Endodermal cell (in vitro differentiated cells): ENCODE measurements around the gene ARHGAP44. TPM values are rescaled to one million over a fixed set of nuclear protein-coding genes. Genes with fewer than 3 reads are reported as not detected.

Experiments
- DNase-seq: peaks from one replicate; pipeline ENCODE4 v3.0.0-alpha.2; 2017
- H3K27ac ChIP-seq: 2 replicates; pipeline ENCODE4 v1.5.1; 2013; ENCODE audit warnings: mild to moderate bottlenecking, low read depth, low read length, moderate library complexity
- H3K27me3 ChIP-seq: 2 replicates; pipeline ENCODE4 v1.6.1; 2013; ENCODE audit warnings: mild to moderate bottlenecking, low read length, moderate library complexity; ENCODE audit not compliant: insufficient read depth, control insufficient read depth, poor library complexity, severe bottlenecking
- H3K36me3 ChIP-seq: 2 replicates; pipeline ENCODE4 v1.7.0; 2013; ENCODE audit warnings: mild to moderate bottlenecking, low read length, moderate library complexity; ENCODE audit not compliant: control insufficient read depth, insufficient read depth
- H3K4me1 ChIP-seq: one replicate; pipeline ENCODE4 v1.7.0; 2013; ENCODE audit warnings: low read length; ENCODE audit not compliant: control insufficient read depth, insufficient read depth
- H3K4me3 ChIP-seq: 2 replicates; pipeline ENCODE4 v1.5.1; 2013; ENCODE audit warnings: mild to moderate bottlenecking, low read length, moderate library complexity
- H3K9ac ChIP-seq: 2 replicates; pipeline ENCODE4 v1.6.1; 2013; ENCODE audit warnings: mild to moderate bottlenecking, low read length, moderate library complexity; ENCODE audit not compliant: poor library complexity, severe bottlenecking; ENCODE audit errors: extremely low read depth
- H3K9me3 ChIP-seq: 2 replicates; pipeline ENCODE4 v1.6.1; 2013; ENCODE audit warnings: mild to moderate bottlenecking, low read length, moderate library complexity; ENCODE audit not compliant: control insufficient read depth
- H3K27ac Mint-ChIP-seq: 2 replicates; pipeline ENCODE4 v1.8.0; 2020; ENCODE audit warnings: mixed read lengths
- H3K27me3 Mint-ChIP-seq: 2 replicates; pipeline ENCODE4 v1.8.0; 2021; ENCODE audit warnings: mild to moderate bottlenecking, mixed read lengths; ENCODE audit not compliant: insufficient read depth
- H3K36me3 Mint-ChIP-seq: 2 replicates; pipeline ENCODE4 v1.8.0; 2020; ENCODE audit warnings: low read depth, mixed read lengths
- H3K4me1 Mint-ChIP-seq: 2 replicates; pipeline ENCODE4 v1.8.0; 2020; ENCODE audit warnings: mixed read lengths
- H3K4me3 Mint-ChIP-seq: 2 replicates; pipeline ENCODE4 v1.8.0; 2020; ENCODE audit warnings: mild to moderate bottlenecking, moderate library complexity, mixed read lengths
- H3K9me3 Mint-ChIP-seq: 2 replicates; pipeline ENCODE4 v1.8.0; 2020; ENCODE audit warnings: mild to moderate bottlenecking, mixed read lengths
- whole genome bisulfite sequencing, 2 experiments: methylation state at CpG; one replicate each; pipeline versions ENCODE4 v1.1.5 to v1.1.7; 2013; ENCODE audit warnings: missing lambda C conversion rate in 2 of 2, mixed read lengths in 1 of 2; ENCODE audit not compliant: insufficient coverage in 1 of 2, insufficient read length in 1 of 2; 5-methylcytosine and 5-hydroxymethylcytosine counted together
- total RNA-seq, 2 donors: library from RNA; stranded (reverse); fragmentation: NEBNext Ultra II Directional in 1 of 2; extraction: Animal tissue kit (Norgen Biotek cat#: 25700) in 1 of 2; gene quantifications; 2 replicates in 1 of 2; 3 replicates in 1 of 2; pipeline ENCODE4 v1.2.1, GENCODE V29; 2021
- TF ChIP-seq, protein P1 (sequence below): fragments of 200-600 bp; sonication (generic); conservative IDR thresholded peaks from 2 replicates; pipeline ENCODE4 v1.5.0; 2021; ENCODE audit warnings: antibody characterized with exemption, mild to moderate bottlenecking

ARHGAP44 gene
- total RNA-seq, 2 donors from 2014 or later = 14.2 to 21.9 TPM

DNA sequence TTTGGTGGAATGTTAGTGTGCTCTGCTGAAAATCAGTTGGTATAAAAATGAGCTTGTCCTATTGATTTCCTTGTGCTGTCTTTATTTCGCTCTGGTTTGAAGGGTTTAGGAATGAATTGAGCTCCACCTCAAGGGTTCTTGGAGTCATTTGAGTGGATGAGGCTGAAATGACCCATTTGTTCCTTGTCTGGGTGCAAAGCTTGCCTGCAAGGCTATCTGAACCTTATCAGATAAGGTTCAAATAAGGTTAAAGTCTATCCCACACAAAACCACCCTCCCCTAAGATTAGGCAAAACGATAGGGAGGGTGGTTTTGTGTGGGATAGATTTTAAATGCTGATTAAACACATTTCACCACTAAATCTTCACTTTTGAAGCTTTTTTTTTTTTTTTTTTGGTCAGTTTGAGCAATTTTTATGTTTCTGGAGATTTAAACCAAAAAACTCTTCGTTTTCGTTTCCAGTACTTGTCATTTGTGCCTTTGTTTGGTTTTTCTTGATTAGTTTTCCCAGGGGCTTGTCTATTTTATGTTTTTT lies 62.7 kb downstream of the ARHGAP44 start:
- TF ChIP-seq, protein P1, sequence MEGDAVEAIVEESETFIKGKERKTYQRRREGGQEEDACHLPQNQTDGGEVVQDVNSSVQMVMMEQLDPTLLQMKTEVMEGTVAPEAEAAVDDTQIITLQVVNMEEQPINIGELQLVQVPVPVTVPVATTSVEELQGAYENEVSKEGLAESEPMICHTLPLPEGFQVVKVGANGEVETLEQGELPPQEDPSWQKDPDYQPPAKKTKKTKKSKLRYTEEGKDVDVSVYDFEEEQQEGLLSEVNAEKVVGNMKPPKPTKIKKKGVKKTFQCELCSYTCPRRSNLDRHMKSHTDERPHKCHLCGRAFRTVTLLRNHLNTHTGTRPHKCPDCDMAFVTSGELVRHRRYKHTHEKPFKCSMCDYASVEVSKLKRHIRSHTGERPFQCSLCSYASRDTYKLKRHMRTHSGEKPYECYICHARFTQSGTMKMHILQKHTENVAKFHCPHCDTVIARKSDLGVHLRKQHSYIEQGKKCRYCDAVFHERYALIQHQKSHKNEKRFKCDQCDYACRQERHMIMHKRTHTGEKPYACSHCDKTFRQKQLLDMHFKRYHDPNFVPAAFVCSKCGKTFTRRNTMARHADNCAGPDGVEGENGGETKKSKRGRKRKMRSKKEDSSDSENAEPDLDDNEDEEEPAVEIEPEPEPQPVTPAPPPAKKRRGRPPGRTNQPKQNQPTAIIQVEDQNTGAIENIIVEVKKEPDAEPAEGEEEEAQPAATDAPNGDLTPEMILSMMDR = no peak
- Histone ChIP-seq H3K36me3 (no peaks in the 10 kb centered on the region), H3K9ac (no peak overlapping the region), H3K4me1 (no peaks in the 10 kb centered on the region), H3K9me3 (peaks cover 3% of the 10 kb centered on the region), H3K4me3 (no peak overlapping the region), H3K27ac (no peak overlapping the region), H3K27me3 (peaks cover 16% of the 10 kb centered on the region)
- peaks cover 14% of the 10 kb centered on the region for H3K4me1 Mint-ChIP-seq
- H3K4me3 Mint-ChIP-seq = no peak overlapping the region
- peaks cover 36% of the 10 kb centered on the region for H3K27me3 Mint-ChIP-seq
- no peaks in the 10 kb centered on the region for H3K9me3 Mint-ChIP-seq
- H3K27ac Mint-ChIP-seq = no peak overlapping the region
- 97 to 100% methylated on average over 1 to 3 of the region's 4 CpGs for WGBS, 2 experiments
- peaks cover 2% of the 10 kb centered on the region for H3K36me3 Mint-ChIP-seq
- DNase-seq = no peak

- peak; percentile 68 for DNase-seq
- no peak overlapping the region for H3K4me3 Mint-ChIP-seq
- H3K4me1 ChIP-seq = no peaks in the 10 kb centered on the region
- TF ChIP-seq, protein P1 = peak; percentile 70
- peaks cover 7% of the 10 kb centered on the region for H3K9me3 ChIP-seq
- H3K4me3 ChIP-seq = no peak overlapping the region
- WGBS, 2 experiments = 67 to 93% methylated on average over 1 to 2 of the region's 2 CpGs
- H3K27ac ChIP-seq = no peak overlapping the region
- peaks cover 16% of the 10 kb centered on the region for H3K27me3 ChIP-seq
- no peaks in the 10 kb centered on the region for H3K36me3 ChIP-seq
- H3K27ac Mint-ChIP-seq = no peak overlapping the region
- peaks cover 14% of the 10 kb centered on the region for H3K4me1 Mint-ChIP-seq
- peaks cover 1% of the 10 kb centered on the region for H3K9me3 Mint-ChIP-seq
- peaks cover 34% of the 10 kb centered on the region for H3K27me3 Mint-ChIP-seq
- H3K36me3 Mint-ChIP-seq = peaks cover 2% of the 10 kb centered on the region
- H3K9ac ChIP-seq = no peak overlapping the region
Observed at GRCh38 chr17:12853921-12854320, 64.6 kb downstream of the ARHGAP44 start.

GRCh38 chr17:12856416-12856815 lies 67.1 kb downstream of the ARHGAP44 start:
- no peak overlapping the region for H3K9ac ChIP-seq
- WGBS, 2 experiments = 67 to 100% methylated on average over 1 to 3 of the region's 3 CpGs
- H3K9me3 ChIP-seq = peaks cover 7% of the 10 kb centered on the region
- TF ChIP-seq, protein P1 = no peak
- H3K36me3 ChIP-seq = no peaks in the 10 kb centered on the region
- H3K4me1 ChIP-seq = no peaks in the 10 kb centered on the region
- H3K27ac ChIP-seq = no peak overlapping the region
- Mint-ChIP-seq H3K27ac (no peak overlapping the region), H3K4me3 (no peak overlapping the region), H3K4me1 (peaks cover 14% of the 10 kb centered on the region), H3K27me3 (peaks cover 17% of the 10 kb centered on the region), H3K9me3 (peaks cover 1% of the 10 kb centered on the region), H3K36me3 (no peaks in the 10 kb centered on the region)
- H3K4me3 ChIP-seq = no peak overlapping the region
- H3K27me3 ChIP-seq = no peaks in the 10 kb centered on the region
- no peak for DNase-seq
